Activated CD8-positive, alpha-beta memory T cell treated with anti-CD3 and anti-CD28 coated beads, Interleukin-2, amount 50 U/mL, for 1 hour (primary cell): Measurements from ENCODE around the gene CTAG1B.
"Not testable (repeated sequence)": the region's sequence is repeated elsewhere in the genome, so short reads cannot be mapped to it uniquely, and the experiment has no call there.

ENCODE experiments used
- DNase-seq: peaks from one replicate; pipeline ENCODE4 v3.0.0-alpha.2; 2020; ENCODE audit errors: extremely low read depth

CTAG1B gene

GRCh38 chrX:154584585-154585183 lies 34.4 kb downstream of the CTAG1B start, which contains the start of gene CTAG1A:
CTAG1A (plus strand) TSS chrX:154585133; CDS start chrX:154585207, 74 bp downstream.
- DNase-seq: not testable (repeated sequence)

GRCh38 chrX:154582994-154583393 lies 36.1 kb downstream of the CTAG1B start:
- DNase-seq: not testable (repeated sequence)

GRCh38 chrX:154575076-154575475 lies 44.0 kb downstream of the CTAG1B start:
- DNase-seq: not testable (repeated sequence)

- not testable (repeated sequence) for DNase-seq
These were observed 46.0 kb downstream of the CTAG1B start for GRCh38 chrX:154573061-154573460.

GRCh38 chrX:154570361-154570760 lies 48.7 kb downstream of the CTAG1B start:
- not testable (repeated sequence) for DNase-seq
